Measurements from ENCODE around the gene AARS2.

Gene AARS2

DNA sequence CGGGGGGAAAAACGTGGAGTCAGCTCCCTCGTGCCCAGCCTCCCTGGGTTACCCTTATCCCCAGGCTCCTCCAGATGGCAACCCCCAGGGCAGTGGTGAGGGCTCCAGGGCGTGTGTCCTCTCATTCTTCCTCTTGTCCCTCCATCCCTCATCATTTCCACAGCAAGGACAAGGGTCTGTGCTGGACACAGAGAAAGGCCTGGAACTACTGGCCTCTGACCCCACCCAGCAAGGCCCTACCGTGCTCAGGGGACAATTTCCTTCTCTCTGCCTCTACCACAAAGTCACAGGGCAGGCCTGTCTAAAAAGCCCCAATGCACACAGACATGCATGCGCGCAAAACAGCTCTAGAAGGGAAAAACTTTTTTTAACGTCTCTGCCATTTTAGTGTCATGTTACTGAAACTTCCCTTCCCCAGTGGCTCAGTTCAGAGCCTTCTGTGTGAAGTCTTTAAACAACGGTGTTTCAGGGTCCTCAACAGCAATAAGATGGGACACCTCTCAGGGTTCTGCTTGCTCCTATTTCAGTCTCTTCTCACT lies 54.8 kb downstream of the AARS2 start:
- Histone ChIP-seq H3K4me3 (ENCODE audit: low read depth, low read length) (no peak overlapping the region), H3K9ac (no peak overlapping the region), H3K36me3 (ENCODE audit: control insufficient read depth, insufficient read depth, low read length) (no peaks in the 10 kb centered on the region), H3K27ac (no peak overlapping the region), H3K9me3 (ENCODE audit: control insufficient read depth, low read length) (no peaks in the 10 kb centered on the region), H3K4me1 (peaks cover 15% of the 10 kb centered on the region), H3K4me2 (ENCODE audit: low read length) (no peak overlapping the region), H2AFZ (peak overlapping the region; percentile 97), H3K27me3 (ENCODE audit: control insufficient read depth, insufficient read depth, low read length) (no peaks in the 10 kb centered on the region), H3K79me2 (no peaks in the 10 kb centered on the region)
- TF ChIP-seq CTCF (IDR thresholded peaks at IDR 0.05): no peak

- no peak for TF ChIP-seq CTCF (IDR thresholded peaks at IDR 0.05)
- Histone ChIP-seq H3K4me1 (peaks cover 12% of the 10 kb centered on the region), H3K27me3 (ENCODE audit: control insufficient read depth, insufficient read depth, low read length) (no peaks in the 10 kb centered on the region), H3K79me2 (no peaks in the 10 kb centered on the region), H3K4me3 (ENCODE audit: low read depth, low read length) (peak overlapping the region; percentile 67), H2AFZ (peak overlapping the region; percentile 97), H3K9ac (peak overlapping the region; percentile 0), H3K9me3 (ENCODE audit: control insufficient read depth, low read length) (no peaks in the 10 kb centered on the region), H3K36me3 (ENCODE audit: control insufficient read depth, insufficient read depth, low read length) (no peaks in the 10 kb centered on the region), H3K27ac (peak overlapping the region; percentile 81), H3K4me2 (ENCODE audit: low read length) (peak overlapping the region; percentile 84)
Measured at GRCh38 chr6:44257753-44258324, 55.3 kb downstream of the AARS2 start.

DNA sequence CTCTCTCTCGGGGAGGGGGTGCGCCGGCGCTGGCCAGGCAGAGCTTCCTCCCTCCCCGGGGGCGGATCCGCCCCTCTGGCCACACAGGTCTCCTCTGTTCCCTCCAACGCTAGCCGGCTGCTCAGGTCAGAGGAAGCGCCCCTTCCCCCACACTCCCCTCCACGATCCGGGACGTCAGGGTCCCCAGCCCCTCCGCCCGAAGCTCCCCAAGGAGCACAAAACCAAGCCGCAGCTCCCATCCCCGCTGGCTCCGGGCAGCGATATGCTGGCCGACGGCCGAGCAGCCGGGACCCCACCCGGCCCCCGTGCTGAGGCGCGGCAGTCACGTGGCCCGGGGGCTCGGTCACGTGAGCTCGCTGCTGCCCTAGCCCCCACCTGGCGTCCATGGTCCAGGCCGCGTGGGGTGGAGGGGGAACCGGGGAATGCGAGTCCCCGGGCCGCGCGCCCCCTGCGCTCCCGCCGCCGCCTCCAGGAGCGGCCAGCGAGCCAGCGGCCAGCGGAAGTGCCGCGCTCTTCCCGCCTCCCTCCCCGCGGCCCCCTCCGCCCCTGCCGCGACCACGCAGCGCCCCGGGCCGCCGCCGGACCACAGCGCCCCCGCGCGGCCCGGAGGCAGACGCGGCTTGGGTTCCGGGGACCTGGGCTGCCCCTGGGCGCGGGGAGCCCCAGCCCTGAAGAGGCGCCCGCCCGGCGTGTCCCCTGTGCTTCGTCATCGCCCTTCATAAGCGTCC lies 56.0 kb downstream of the AARS2 start, which contains the start of gene SLC35B2:
Gene SLC35B2 (minus strand): TSS at position 504 of the 728 bp plus-strand sequence. CDS start 118 bp downstream, at position 386.
- peak; percentile 49 for TF ChIP-seq CTCF (IDR thresholded peaks at IDR 0.05)
- peak within 1 kb of the TSS; percentile 84 for H3K4me2 ChIP-seq (ENCODE audit: low read length)
- H3K36me3 ChIP-seq (ENCODE audit: control insufficient read depth, insufficient read depth, low read length): no peaks in the 10 kb centered on the region
- H3K27me3 ChIP-seq (ENCODE audit: control insufficient read depth, insufficient read depth, low read length): no peaks in the 10 kb centered on the region
- H3K27ac ChIP-seq: peak within 1 kb of the TSS; percentile 81
- H3K4me3 ChIP-seq (ENCODE audit: low read depth, low read length): peak within 1 kb of the TSS; percentile 67
- H3K4me1 ChIP-seq: peaks cover 12% of the 10 kb centered on the region
- H3K79me2 ChIP-seq: no peaks in the 10 kb centered on the region
- peak within 1 kb of the TSS; percentile 0 for H3K9ac ChIP-seq
- H3K9me3 ChIP-seq (ENCODE audit: control insufficient read depth, low read length): no peaks in the 10 kb centered on the region
- peak within 1 kb of the TSS; percentile 97 for H2AFZ ChIP-seq

GRCh38 chr6:44256775-44257024 lies 56.4 kb downstream of the AARS2 start:
- H3K36me3 ChIP-seq (ENCODE audit: control insufficient read depth, insufficient read depth, low read length): no peaks in the 10 kb centered on the region
- H3K4me1 ChIP-seq: peaks cover 12% of the 10 kb centered on the region
- TF ChIP-seq CTCF (IDR thresholded peaks at IDR 0.05): no peak

More at GRCh38 chr6:44256775-44257024, 56.4 kb downstream of the AARS2 start:
- Histone ChIP-seq H3K79me2 (no peaks in the 10 kb centered on the region), H3K9me3 (ENCODE audit: control insufficient read depth, low read length) (no peaks in the 10 kb centered on the region), H3K4me2 (ENCODE audit: low read length) (peak overlapping the region; percentile 60), H3K4me3 (ENCODE audit: low read depth, low read length) (peak overlapping the region; percentile 67), H3K27ac (peak overlapping the region; percentile 81), H3K27me3 (ENCODE audit: control insufficient read depth, insufficient read depth, low read length) (no peaks in the 10 kb centered on the region), H3K9ac (no peak overlapping the region), H2AFZ (peak overlapping the region; percentile 97)
